Mesenchymal stem cell (in vitro differentiated cells and primary cell): ENCODE data around the gene RHBDL3.

ENCODE experiments used
- DNase-seq: peaks from one replicate; pipeline ENCODE4 v3.0.0-alpha.2; 2013
- H2AFZ ChIP-seq: one replicate; pipeline ENCODE4 v1.6.1; 2013; ENCODE audit warnings: low read depth, mild to moderate bottlenecking, control low read depth, inconsistent platforms, low read length, moderate library complexity
- H2AK5ac ChIP-seq: 2 replicates; pipeline ENCODE4 v1.6.1; 2013; ENCODE audit warnings: low read length, moderate library complexity, mild to moderate bottlenecking, inconsistent platforms; ENCODE audit not compliant: severe bottlenecking
- H2BK120ac ChIP-seq: one replicate; pipeline ENCODE4 v1.6.1; 2013; ENCODE audit warnings: low read depth, mild to moderate bottlenecking, inconsistent platforms, low read length, moderate library complexity
- H2BK12ac ChIP-seq, 2 experiments: one replicate each; pipeline ENCODE4 v1.6.1; 2013; ENCODE audit warnings: inconsistent platforms in 2 of 2, low read length in 2 of 2, mild to moderate bottlenecking in 2 of 2, moderate library complexity in 2 of 2, control low read depth in 1 of 2
- H2BK15ac ChIP-seq: one replicate; pipeline ENCODE4 v1.6.1; 2013; ENCODE audit warnings: mild to moderate bottlenecking, low read depth, inconsistent platforms; ENCODE audit not compliant: poor library complexity, severe bottlenecking
- H2BK5ac ChIP-seq: 2 replicates; pipeline ENCODE4 v1.6.1; 2013; ENCODE audit warnings: low read depth, mild to moderate bottlenecking, low read length, control low read depth, inconsistent platforms; ENCODE audit not compliant: poor library complexity, severe bottlenecking
- H3K14ac ChIP-seq, 2 experiments: one replicate each; pipeline ENCODE4 v1.6.1; 2013; ENCODE audit warnings: inconsistent platforms in 2 of 2, low read length in 2 of 2, control low read depth in 1 of 2, mild to moderate bottlenecking in 1 of 2, moderate library complexity in 1 of 2
- H3K18ac ChIP-seq, 2 experiments: one replicate each; pipeline ENCODE4 v1.6.1; 2013; ENCODE audit warnings: inconsistent platforms in 2 of 2, low read length in 2 of 2, control low read depth in 1 of 2, low read depth in 1 of 2, mild to moderate bottlenecking in 1 of 2
- H3K23ac ChIP-seq, 2 experiments: one replicate each; pipeline ENCODE4 v1.6.1; 2013; ENCODE audit warnings: inconsistent platforms in 2 of 2, low read length in 2 of 2, mild to moderate bottlenecking in 2 of 2, moderate library complexity in 2 of 2, control low read depth in 1 of 2
- H3K27ac ChIP-seq: 2 replicates; pipeline ENCODE4 v1.5.1; 2013; ENCODE audit warnings: mild to moderate bottlenecking, moderate library complexity, low read length, control low read depth, inconsistent platforms; ENCODE audit not compliant: poor library complexity, severe bottlenecking
- H3K27me3 ChIP-seq, 2 experiments: 2 replicates each; pipeline versions ENCODE4 v1.6.1 to v1.7.0; 2013; ENCODE audit warnings: low read length in 2 of 2, mild to moderate bottlenecking in 2 of 2, moderate library complexity in 2 of 2, control low read depth in 1 of 2, inconsistent platforms in 1 of 2; ENCODE audit not compliant: control insufficient read depth in 1 of 2, insufficient read depth in 1 of 2
- H3K36me3 ChIP-seq, 2 experiments: 2 replicates each; pipeline versions ENCODE4 v1.6.1 to v1.7.0; 2013; ENCODE audit warnings: low read length in 2 of 2, control low read depth in 1 of 2, inconsistent platforms in 1 of 2, low read depth in 1 of 2, mild to moderate bottlenecking in 1 of 2; ENCODE audit not compliant: insufficient read depth in 2 of 2, control insufficient read depth in 1 of 2
- H3K4ac ChIP-seq, 2 experiments: one replicate each; pipeline ENCODE4 v1.6.1; 2013; ENCODE audit warnings: inconsistent platforms in 2 of 2, low read length in 2 of 2, mild to moderate bottlenecking in 2 of 2, moderate library complexity in 2 of 2, control low read depth in 1 of 2, low read depth in 1 of 2
- H3K4me1 ChIP-seq: 2 replicates; pipeline ENCODE4 v1.6.1; 2013; ENCODE audit warnings: low read depth, low read length, control low read depth; ENCODE audit not compliant: control insufficient read depth, insufficient read depth
- H3K4me2 ChIP-seq: 2 replicates; pipeline ENCODE4 v1.6.1; 2013; ENCODE audit warnings: low read length, mild to moderate bottlenecking, inconsistent platforms; ENCODE audit not compliant: poor library complexity, severe bottlenecking
- H3K4me3 ChIP-seq, 2 experiments: 2 replicates each; pipeline versions ENCODE4 v1.5.1 to v1.7.0; 2013; ENCODE audit warnings: low read length in 2 of 2, mild to moderate bottlenecking in 2 of 2, control low read depth in 1 of 2, low read depth in 1 of 2; ENCODE audit not compliant: insufficient read depth in 1 of 2
- H3K79me1 ChIP-seq: replicated peaks from 2 replicates; pipeline ENCODE4 v1.6.1; 2013; ENCODE audit warnings: mild to moderate bottlenecking, control low read depth, low read length, inconsistent platforms; ENCODE audit not compliant: poor library complexity, severe bottlenecking
- H3K9ac ChIP-seq: 2 replicates; pipeline ENCODE4 v1.7.0; 2013; ENCODE audit warnings: mild to moderate bottlenecking, low read length, moderate library complexity
- H3K9me3 ChIP-seq: 2 replicates; pipeline ENCODE4 v1.7.0; 2013; ENCODE audit warnings: mild to moderate bottlenecking, low read length; ENCODE audit not compliant: control insufficient read depth
- H4K8ac ChIP-seq: one replicate; pipeline ENCODE4 v1.6.1; 2013; ENCODE audit warnings: inconsistent platforms, mild to moderate bottlenecking, low read length, moderate library complexity
- H4K91ac ChIP-seq: one replicate; pipeline ENCODE4 v1.6.1; 2013; ENCODE audit warnings: mild to moderate bottlenecking, low read length, inconsistent platforms
- WGBS: methylation state at CpG from one replicate; pipeline ENCODE4 v1.1.7; 2013; ENCODE audit warnings: mixed read lengths; 5-methylcytosine and 5-hydroxymethylcytosine counted together

Gene RHBDL3

GRCh38 chr17:32227910-32228309, 37.7 kb upstream of the RHBDL3 start:
- Histone ChIP-seq H3K27me3 (no peaks in the 10 kb centered on the region), H3K23ac (no peak overlapping the region), H3K27ac (no peak overlapping the region), H2BK15ac (no peak overlapping the region), H3K4me1 (no peaks in the 10 kb centered on the region), H3K18ac (no peak overlapping the region), H4K8ac (no peak overlapping the region), H2BK120ac (no peak overlapping the region), H3K9ac (no peak overlapping the region), H4K91ac (no peak overlapping the region), H3K4ac (no peak overlapping the region), H3K9me3 (no peaks in the 10 kb centered on the region), H2BK12ac (no peak overlapping the region), H2BK5ac (no peak overlapping the region), H3K14ac (no peak overlapping the region), H3K4me3 (no peak overlapping the region), H2AK5ac (no peak overlapping the region), H2AFZ (no peak overlapping the region), H3K36me3 (peaks cover 3 to 5% of the 10 kb centered on the region in 2 experiments), H3K79me1 (peaks cover 2% of the 10 kb centered on the region), H3K4me2 (no peak overlapping the region)
- 62% methylated on average over 9 of the region's 9 CpGs for WGBS
- DNase-seq, result no peak

- H3K4me1 ChIP-seq, result no peaks in the 10 kb centered on the region
- no peak overlapping the region for H4K91ac ChIP-seq
- no peak overlapping the region for H2AFZ ChIP-seq
- no peaks in the 10 kb centered on the region for H3K27me3 ChIP-seq
- DNase-seq, result no peak
- no peak overlapping the region for H4K8ac ChIP-seq
- H2BK120ac ChIP-seq, result no peak overlapping the region
- H3K18ac ChIP-seq, result no peak overlapping the region
- H3K27ac ChIP-seq, result no peak overlapping the region
- no peaks in the 10 kb centered on the region for H3K9me3 ChIP-seq
- no peak overlapping the region for H3K4ac ChIP-seq
- no peak overlapping the region for H3K4me2 ChIP-seq
- H3K4me3 ChIP-seq, result no peak overlapping the region
- H2BK12ac ChIP-seq, result no peak overlapping the region
- no peak overlapping the region for H3K14ac ChIP-seq
- H3K36me3 ChIP-seq, result no peaks in the 10 kb centered on the region
- whole genome bisulfite sequencing, result no CpG with 5 or more reads among the region's 2 CpGs
- H2AK5ac ChIP-seq, result no peak overlapping the region
- no peak overlapping the region for H2BK15ac ChIP-seq
- no peak overlapping the region for H3K9ac ChIP-seq
- no peak overlapping the region for H3K23ac ChIP-seq
- no peak overlapping the region for H2BK5ac ChIP-seq
- H3K79me1 ChIP-seq, result no peaks in the 10 kb centered on the region
Measured at GRCh38 chr17:32235588-32235987, 30.0 kb upstream of the RHBDL3 start.

- H3K23ac ChIP-seq, result no peak overlapping the region
- H3K18ac ChIP-seq, result no peak overlapping the region
- H3K4ac ChIP-seq, result no peak overlapping the region
- H2AK5ac ChIP-seq, result no peak overlapping the region
- no peak overlapping the region for H3K27ac ChIP-seq
- H2AFZ ChIP-seq, result no peak overlapping the region
- 80% methylated on average over 2 of the region's 2 CpGs for WGBS
- H2BK12ac ChIP-seq, result no peak overlapping the region
- H3K4me2 ChIP-seq, result no peak overlapping the region
- no peak overlapping the region for H2BK15ac ChIP-seq
- H4K8ac ChIP-seq, result no peak overlapping the region
- no peak overlapping the region for H2BK120ac ChIP-seq
- H4K91ac ChIP-seq, result no peak overlapping the region
- H3K4me3 ChIP-seq, result no peak overlapping the region
- no peaks in the 10 kb centered on the region for H3K9me3 ChIP-seq
- no peak overlapping the region for H2BK5ac ChIP-seq
- no peaks in the 10 kb centered on the region for H3K79me1 ChIP-seq
- H3K36me3 ChIP-seq, result no peaks in the 10 kb centered on the region
- DNase-seq, result no peak
- no peaks in the 10 kb centered on the region for H3K27me3 ChIP-seq
- no peak overlapping the region for H3K9ac ChIP-seq
- H3K14ac ChIP-seq, result no peak overlapping the region
- H3K4me1 ChIP-seq, result no peaks in the 10 kb centered on the region
Measured at GRCh38 chr17:32239456-32239855, 26.2 kb upstream of the RHBDL3 start.

GRCh38 chr17:32240750-32241149, 24.9 kb upstream of the RHBDL3 start:
- Histone ChIP-seq H2AK5ac (no peak overlapping the region), H4K91ac (no peak overlapping the region), H3K79me1 (no peaks in the 10 kb centered on the region), H3K27ac (no peak overlapping the region), H3K36me3 (no peaks in the 10 kb centered on the region), H3K9me3 (no peaks in the 10 kb centered on the region), H2BK5ac (no peak overlapping the region), H3K18ac (no peak overlapping the region), H2BK15ac (no peak overlapping the region), H4K8ac (no peak overlapping the region), H2BK12ac (no peak overlapping the region), H2BK120ac (no peak overlapping the region), H3K4me1 (no peaks in the 10 kb centered on the region), H3K4me3 (no peak overlapping the region), H2AFZ (no peak overlapping the region), H3K23ac (no peak overlapping the region), H3K27me3 (no peaks in the 10 kb centered on the region), H3K9ac (no peak overlapping the region), H3K14ac (no peak overlapping the region), H3K4me2 (no peak overlapping the region), H3K4ac (no peak overlapping the region)
- DNase-seq, result peak; percentile 13
- 89% methylated on average over 7 of the region's 8 CpGs for WGBS
